NCI-H2107 (cell line): Measurements from ENCODE around the gene TRIM28.
"Not testable (repeated sequence)": the region's sequence is repeated elsewhere in the genome, so short reads cannot be mapped to it uniquely, and the experiment has no call there.

Experiments used
- DNase-seq: peaks from one replicate; lab custom pipeline; 2025; lab: John Stamatoyannopoulos, UW

TRIM28 gene

DNA sequence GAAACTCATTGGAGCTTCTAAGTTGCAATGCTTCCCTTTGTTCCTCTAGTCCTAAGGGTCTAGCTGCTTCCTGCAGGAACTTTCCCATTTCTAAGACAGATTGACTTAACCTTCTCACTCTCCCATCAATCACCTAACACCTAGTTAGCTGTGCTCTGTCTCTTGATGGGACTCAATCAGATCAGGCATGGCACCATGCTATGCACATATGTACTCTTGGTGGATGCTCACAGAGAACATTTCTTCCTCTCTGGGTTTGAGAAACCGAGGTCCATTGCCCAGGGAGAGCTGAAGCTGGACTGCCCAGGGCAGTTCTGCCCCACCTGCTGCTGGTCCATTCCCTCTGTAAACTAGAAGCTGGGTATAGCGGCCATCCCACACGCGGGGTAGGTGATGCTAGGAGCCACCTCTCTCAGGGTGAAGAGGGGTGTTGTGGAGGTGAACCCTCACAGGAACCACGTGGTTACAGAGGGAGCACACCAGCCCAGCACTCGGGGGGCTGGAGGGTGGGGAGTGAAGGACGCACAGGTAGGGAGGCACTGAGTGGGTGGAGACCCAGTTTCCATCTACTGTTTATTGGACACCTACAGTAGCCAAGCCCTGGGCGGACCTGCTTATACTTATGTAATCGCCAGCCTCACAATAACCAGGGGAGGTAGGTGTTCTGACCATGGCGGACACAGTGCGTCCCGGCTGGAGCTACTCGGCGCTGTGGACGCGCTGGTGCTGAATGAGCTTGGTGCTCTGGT lies 17.7 kb downstream of the TRIM28 start:
- no peak for DNase-seq

DNA sequence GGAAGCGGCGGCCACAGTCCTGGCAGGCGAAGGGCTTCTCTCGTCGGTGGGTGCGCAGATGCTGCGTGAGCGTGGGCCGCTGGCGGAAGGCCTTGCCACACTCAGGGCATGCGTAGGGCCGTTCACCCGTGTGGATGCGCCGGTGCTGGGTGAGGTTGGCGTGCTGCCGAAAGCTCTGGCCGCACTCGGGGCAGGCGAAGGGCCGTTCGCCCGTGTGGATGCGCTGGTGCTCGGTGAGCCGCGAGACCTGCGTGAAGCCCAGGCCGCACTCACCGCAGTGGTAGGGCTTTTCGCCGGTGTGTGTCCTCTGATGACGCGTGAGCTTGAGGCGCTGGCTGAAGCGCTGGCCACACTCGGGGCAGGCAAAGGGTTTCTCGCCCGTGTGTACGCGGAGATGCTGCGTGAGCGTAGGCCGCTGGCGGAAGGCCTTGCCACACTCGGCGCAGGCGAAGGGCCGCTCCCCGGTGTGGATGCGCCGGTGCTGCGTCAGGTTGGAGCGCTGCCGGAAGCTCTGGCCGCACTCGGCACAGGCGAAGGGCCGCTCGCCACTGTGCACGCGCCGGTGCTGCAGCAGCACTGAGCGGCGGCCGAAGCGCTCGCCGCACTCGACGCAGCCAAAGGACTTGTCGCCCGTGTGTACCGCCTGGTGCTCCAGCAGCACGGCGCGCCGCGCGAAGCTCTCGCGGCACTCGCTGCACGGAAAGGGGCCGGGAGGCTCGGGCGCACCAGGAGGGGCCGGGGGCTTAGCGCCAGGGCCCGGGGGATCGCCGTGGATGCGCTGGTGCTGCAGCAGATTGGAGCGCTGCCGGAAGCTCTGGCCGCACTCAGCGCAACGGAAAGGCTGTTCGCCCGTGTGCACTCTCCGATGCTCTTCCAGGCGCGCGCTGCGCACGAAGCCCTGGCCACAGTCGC lies 18.5 kb downstream of the TRIM28 start:
- no peak for DNase-seq

DNA sequence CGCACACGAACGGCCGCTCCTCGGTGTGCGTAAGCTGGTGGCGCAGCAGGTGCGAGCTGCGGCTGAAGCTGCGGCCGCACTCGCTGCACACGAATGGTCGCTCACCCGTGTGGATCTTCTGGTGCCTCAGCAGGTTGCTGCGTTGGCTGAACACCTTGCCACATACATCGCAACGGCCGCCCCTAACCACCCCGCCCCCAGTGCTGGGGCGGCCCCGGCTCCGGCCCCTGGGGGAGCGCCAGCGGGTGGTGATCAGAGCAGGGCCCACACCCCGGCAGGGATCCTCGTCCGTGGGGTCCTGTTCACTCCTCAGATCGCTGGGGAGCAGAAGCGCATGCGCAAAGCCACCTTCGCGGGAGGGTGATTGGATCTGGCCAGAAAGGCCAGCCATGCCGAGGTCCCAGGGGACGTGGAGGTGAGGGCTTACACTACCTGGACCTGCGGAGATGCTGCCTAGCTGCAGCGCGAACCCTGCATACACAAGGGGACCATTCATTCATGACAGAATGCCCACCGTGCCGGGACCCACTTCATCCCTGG lies 19.2 kb downstream of the TRIM28 start:
- DNase-seq: no peak

DNA sequence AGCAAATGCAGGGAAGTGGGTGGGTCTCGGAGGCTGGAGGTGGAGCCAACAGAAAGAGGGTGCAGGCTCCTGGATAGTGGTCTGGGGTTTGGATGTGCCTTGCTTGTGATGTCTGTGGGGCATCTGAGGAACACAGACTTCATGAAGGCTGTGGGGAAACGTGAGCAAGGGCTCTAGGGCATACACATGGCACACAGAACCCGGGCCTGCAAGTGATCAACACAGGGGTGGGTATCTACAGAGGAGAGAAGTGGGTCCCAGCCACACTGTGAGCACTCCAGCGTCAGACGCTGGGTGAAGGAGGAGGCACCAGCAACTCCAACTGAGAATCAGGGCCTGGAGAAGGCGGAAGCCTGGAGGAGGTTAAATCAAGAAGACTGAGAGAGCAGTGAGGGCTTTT lies 20.0 kb downstream of the TRIM28 start:
- DNase-seq: no peak

DNA sequence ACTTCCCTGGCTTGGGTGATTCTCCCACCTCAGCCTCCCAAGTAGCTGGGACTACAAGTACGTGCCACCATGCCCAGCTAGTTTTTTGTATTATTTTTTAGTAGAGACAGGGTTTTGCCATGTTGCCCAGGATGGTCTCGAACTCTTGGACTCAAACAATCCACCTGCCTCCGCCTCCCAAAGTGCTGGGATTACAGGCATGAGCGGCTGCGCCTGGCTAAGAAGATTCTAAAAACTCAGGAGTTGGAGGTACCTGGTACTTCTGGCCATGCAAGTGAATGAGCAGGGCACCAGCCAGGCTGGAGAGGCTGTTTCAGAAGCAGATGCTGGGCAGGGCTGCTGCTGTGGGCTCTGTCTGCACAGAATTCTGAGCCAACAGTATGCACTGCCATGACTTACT lies 23.1 kb downstream of the TRIM28 start:
- DNase-seq: no peak

DNA sequence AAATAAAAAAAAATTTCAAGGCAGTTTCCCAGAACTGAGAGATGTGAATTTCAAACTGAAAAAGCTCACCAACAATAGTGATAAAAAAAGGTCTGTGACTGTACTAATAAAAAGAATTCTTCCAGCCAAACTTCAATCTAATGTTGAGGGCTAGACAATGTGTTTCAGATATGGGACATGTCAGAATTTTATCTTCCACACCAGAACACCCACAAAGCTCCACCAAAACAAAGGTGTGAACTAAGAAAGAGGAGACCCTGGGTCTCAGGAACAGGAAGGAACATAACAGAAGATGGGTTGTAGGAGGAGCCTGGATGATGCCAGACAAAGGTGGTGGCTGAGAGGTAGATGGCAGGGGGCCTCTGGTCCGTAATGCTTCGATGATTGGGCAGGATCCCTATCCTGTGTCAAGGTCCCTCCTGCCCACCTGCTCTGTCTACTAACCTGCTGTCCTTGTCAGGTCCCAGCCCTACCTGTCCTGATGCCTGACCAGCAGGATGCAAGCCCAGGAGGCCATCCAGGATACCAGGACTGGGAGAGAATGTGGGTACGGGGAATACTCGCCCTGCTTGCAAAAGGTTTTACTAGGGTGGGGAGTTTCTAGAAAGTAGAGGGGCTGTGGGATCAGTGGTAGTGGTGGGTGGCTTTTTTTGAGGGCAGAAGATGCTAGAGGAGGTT lies 24.7 kb downstream of the TRIM28 start:
- DNase-seq: no peak

DNA sequence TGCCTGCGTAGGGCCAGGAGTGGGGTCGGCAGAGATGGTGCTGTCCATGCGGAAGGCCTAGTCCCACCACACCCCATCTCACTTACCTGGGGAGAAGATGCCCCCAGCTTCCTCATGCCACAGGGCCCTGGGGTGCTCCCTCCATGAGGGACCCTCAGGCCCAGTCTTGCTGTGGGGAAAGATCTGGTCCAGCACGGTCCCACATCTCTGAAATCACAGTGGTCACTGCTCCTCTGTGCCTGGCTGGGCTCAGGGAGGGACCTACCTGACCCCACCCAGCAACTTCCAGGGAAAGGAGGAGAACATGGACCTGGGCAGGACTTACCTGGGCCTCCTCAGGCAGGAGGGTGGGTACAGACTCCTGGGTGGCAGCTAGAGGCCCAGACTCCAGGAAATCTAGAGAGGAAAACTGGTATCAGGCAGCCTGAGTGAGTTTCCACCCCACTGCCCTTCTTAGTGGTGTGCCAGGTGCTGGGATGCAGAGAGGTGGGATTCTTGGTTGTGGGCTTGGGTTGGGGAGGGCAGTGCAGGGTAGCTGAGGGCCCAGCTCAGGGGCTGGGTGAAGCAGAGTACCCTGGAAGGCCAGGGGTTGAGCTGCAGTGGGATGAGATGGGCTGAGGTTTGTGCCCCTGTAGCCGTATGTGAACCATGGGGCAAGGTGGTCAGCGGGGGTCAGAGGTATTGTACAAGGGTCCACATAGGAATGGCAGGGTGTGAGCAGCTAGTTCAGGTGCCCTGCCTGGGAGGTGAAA lies 25.5 kb downstream of the TRIM28 start:
- no peak for DNase-seq

DNA sequence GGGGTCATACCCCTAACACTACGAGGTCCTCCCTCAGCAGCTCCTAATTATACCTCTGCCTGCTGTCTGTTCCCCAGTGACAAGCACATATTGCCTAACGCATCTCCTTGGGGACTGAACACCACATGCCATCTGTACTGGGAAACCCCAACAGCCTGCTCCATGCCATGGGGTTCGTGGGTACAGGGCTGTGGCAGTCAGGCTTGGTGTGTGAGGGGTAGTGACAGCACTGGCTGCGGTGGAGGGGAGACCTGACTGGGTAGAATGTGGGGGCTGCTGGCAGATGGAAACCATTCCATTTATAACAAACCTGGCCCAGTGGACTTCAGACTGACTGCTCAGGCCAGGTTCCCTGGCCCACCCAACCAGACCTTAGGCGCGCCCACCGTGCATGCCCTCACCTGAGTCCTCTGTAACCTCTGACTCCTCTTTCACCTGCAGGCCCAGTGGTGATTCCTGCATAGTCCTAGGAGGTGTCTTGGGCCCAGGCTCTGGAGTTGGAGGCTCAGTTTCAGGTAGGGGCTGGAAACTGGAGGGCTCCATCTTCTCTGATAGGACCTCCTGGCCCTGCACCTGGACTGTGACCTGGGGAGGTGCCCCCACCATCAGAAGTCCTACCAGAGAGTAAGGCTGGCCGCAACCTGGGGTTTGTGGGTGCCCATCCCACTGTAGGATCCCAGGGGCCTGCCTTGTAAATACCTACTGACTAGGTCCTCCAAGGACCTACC lies 26.2 kb downstream of the TRIM28 start:
- DNase-seq: no peak

DNA sequence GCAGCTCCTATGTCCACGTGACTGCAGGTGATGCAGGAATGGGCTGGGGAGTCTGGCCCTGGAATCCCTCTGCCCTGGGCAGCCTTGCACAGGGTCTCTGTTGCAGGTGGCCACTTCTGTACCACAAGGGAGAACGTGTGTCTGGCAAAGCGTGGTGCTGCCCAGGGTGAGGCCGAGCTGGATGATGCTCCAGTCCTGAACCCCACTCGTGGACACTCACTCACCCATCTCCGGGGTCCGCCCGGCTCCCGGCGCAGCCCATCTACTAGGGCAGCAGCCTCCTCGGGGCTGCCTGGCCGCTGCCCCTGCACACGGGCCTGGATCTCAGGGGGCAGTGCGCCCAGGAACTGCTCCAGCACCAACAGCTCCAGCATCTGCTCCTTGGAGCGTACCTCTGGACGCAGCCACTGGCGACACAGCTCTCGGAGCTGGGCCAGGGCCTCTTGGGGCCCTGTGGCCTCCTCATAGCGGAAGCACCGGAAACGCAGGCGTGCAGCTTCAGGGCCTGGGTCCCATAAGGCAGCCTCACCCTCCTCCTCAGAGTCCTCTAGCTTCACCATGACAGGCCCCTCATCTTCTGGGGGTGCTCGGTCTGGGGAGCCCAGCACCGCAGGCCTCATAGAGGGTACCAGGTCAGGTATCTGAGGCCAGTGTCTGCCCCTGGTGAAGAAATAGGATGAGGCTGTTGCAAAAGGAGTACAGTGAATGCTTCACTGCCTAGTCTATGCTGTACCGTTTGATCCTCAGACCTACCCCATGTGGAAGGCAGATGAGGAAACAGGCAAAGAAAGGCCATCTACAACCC lies 27.1 kb downstream of the TRIM28 start:
- DNase-seq: no peak

DNA sequence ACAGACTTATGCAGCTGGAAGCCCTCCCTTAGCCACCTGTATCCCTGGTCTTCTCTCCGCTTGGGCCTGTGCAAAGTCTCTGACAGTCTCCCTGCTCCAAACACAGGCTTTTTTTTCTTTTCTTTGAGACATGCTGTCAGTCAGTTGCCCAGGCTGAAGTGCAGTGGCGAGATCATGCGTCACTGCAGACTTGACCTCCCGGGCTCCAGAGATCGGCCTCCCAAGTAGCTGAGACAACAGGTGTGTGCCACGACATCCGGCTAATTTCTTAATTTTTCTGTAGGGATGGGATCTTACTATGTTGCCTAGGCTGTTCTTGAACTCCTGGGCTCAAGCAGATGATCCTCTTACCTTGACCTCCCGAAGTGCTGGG lies 27.7 kb downstream of the TRIM28 start:
- no peak for DNase-seq

DNA sequence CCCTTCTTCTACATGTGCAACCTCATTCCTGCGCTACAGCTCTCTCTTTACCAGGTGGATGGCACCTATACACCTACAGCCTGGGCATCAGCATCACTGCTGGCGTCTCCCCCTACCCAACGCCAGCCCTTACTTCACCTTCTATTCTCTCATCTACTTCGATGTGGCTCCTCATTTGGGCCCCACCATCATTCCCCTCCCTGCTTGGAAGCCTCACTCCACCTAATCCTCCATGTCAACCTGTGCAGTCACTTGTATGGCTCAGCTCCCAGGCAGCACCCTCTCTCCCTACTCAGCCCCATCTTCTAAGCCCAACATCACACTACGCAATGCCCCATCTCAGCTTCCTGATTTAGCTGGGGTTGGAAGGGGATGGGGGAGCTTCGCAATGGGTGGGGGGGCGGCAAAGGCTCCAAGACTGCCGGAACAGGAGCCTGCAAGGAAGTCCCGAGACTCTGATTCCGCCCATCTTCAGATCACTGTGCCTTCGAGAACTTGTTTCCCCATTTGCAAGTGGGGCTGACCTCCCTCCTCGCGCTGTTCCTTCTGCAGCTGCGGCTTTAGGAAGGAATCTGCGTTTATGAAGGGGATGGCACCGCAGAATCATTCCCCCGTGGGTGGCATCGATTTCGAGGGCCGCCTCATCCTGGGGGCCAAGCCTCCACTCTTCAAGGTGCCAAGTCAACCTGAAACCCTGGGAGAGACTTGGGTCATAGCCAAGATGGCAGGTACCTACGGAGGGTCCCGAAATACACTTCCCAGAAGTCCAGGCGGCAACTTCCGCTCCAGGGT lies 28.4 kb downstream of the TRIM28 start:
- no peak for DNase-seq

DNA sequence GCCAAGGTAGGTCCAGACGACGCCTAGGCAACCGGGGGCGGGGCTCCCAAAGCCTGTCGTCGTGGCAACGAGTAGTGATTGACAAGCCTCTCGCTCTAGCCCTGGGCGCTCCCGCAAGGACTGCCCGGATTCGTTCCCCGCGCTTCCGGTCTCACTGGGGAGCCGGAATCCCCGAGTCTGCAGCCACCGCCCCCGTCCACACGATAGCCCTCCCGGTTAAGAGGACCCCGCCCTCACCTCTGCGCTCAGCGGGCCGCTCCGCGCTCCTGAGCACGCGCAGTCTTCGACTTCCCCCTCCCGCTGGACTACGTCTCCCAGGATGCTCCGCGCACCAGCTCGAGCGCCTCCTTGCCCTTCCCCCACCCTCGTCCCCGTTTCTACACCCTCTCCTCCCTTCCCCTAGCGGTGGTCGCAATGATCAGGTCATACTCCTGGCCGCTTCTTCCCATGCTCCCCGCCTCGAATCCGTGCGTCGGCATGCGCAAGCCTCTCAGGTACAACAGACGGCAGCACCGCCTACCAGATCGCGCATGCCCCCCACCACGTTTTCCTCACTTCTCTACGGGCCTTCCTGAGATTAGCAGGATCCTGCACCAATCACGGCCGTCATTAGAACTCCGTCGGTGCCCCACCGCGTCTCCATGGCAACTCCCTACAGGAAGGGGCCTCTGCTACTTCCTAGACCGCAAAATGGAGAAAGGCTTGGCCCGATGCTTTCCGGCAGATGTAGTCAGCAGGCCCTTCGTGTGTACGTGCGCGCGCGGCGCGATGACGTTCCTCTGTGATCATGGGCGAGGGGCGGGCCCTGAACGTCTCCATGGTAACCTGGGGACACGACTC lies 29.2 kb downstream of the TRIM28 start, which contains the start of gene MZF1:
Gene MZF1 (minus strand): TSS at position 518 of the 840 bp plus-strand sequence. CDS start 1,946 bp downstream, outside the sequence.
- DNase-seq: no peak

DNA sequence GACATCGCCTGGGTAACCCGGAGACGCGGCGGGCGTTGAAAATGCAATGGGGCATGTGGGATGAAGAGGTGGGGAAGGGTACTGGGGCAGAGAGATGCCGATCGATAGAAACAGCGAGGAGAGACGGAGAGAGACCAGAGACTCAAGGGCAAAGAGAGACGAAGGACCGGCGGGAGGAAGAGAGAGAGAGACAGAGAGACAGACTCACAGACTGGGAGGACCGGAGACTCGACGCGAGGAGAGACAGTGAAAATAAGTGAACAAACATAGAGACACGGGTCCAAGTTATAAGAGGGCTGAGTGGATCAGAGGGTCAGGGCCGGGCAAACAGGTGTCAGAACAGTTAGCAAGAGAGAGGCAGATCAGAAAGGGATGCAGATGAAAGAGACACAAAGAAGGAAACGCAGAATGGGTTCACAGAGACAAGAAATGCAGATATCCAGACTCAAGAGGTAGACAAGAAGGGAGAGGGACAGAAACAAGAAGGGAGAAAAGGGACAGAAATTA lies 29.8 kb downstream of the TRIM28 start:
- DNase-seq: no peak

DNA sequence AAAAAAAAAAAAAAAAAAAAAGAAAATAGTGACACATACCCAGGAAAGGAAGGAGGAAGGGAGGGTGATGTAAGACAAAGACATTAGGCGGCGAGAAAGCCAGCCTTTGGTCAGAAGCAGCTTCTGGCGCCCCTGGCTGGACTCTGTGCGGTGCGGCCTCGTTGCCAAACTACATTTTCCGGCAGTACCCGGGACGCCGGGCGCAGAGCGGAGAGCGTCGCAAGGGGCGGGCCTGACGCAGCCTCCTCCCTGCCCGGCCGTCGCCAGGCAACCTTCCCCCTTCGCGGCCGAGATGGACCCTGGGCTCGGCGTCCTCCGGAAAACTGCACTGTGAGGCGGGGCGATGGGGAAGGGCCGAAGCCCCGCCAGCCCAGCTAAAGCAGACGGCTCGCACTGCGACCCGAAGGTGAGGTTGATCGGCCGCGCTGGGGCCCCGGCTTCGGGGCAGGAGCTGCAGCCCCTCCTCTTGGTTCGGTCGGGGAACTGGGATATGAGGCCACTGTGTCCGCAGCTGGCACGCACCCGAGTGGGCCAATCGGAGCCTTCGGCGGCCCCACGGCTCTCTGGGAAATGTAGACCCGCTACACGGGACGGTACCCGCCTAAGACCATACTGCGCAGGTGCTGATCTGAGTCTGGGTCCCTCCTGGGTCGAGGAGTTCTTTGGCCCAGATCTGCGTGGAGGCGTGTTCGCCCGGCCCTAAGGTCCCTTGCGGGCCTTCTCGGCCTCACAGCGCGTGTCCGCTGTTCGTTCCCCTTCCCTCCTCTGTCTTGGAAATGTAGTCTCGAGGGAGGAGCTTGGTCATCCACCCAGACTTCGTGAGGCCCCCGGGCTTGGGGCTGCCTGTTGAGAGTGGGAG lies 31.5 kb downstream of the TRIM28 start:
- DNase-seq: no peak

DNA sequence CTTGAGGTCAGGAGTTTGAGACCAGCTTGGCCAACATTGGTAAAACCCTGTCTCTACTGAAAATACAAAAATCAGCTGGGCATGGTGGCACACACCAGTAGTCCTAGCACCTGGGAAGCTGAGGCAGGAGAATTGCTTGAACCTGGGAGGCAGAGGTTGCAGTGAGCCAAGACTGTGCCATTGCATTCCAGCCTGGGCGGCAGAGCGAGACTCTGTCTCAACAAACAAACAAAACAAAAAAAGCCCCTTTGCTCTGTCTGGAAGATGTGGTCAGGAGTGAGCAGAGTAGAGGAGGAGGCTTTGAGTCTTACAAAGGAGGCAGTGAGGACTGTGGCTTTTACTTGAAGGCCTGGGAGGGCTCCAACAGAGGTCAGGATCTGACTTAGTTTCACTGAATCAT lies 33.7 kb downstream of the TRIM28 start:
- DNase-seq: not testable (repeated sequence)

DNA sequence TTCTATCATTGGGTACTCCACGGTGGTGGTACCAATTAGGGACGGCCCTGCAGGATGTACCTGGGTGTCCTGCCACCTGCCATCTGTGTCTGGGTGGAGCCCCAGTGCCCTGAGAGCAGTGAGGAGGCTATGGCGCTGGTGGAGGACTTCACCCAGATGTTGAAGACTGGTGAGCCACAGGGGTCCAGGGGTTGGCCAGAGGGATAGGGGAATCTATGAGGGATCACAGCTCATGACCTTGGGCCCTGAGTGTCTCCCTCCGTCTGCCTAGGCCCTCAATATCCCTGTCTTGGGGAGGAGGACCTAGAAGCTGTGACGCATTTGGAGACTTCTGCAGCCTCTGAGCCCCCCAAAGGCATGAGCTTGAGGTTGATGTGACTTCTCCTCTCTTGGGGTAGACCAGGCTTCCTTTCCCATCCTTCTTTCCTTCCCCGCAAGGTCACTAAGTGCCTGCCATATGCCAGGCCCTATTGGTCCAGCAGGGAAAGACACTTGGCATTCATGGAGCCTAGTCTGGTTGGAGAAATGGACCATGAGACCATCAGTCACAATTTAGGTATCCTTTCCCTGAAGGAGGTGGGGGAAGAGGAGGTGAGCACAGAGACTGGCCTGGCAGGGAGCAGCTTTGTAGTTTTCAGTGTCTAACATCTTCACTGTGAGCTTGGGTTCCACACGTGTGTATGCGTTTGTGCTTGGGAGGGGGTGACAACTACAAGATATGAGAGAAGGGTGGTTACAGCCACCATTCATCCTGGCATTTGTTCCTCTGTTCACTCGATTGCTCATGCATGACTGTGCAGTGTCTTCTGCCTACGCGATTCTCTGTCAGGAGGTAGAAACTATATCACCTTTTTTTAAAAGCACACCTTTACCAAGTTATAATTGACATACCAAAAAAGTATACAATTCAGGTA lies 34.4 kb downstream of the TRIM28 start:
- no peak for DNase-seq
